SK-N-SH (cell line): ENCODE data around the gene MEGF6. TPM values are rescaled to one million over a fixed set of nuclear protein-coding genes. Genes with fewer than 3 reads are reported as not detected.

Experiments
- CTCF ChIA-PET: fragments of 300-600, 350-600 bp; formaldehyde crosslinking; extraction: SDS; loops from one replicate; lab custom pipeline; 2021; lab: Yijun Ruan, JAX
- POLR2A ChIA-PET: fragments of 350-600 bp; sonication (Branson Sonifier 250); formaldehyde crosslinking; extraction: SDS; loops from one replicate; lab custom pipeline; 2020; ENCODE audit warnings: antibody characterized with exemption, inconsistent platforms; lab: Yijun Ruan, JAX
- DNase-seq: peaks from one replicate; pipeline ENCODE4 v3.0.0; 2012
- H2AFZ ChIP-seq: fragments of 200-600 bp; sonication (generic); 2 replicates; pipeline ENCODE4 v1.8.1; 2016; ENCODE audit warnings: antibody characterized with exemption, mild to moderate bottlenecking, low read depth
- H3F3A ChIP-seq: fragments of 200-600 bp; sonication (generic); replicated peaks from 2 replicates; pipeline ENCODE3; 2016; ENCODE audit warnings: antibody characterized with exemption, mild to moderate bottlenecking; ENCODE audit not compliant: insufficient read depth
- H3K27ac ChIP-seq, 2 experiments: fragments of 200-500 bp in 1 of 2; fragments of 200-600 bp in 1 of 2; sonication (Bioruptor generic) in 1 of 2; sonication (generic), shearing (Covaris generic) in 1 of 2; 2 replicates each; pipeline versions ENCODE4 v1.5.1 to v1.6.1; 2014 to 2016; ENCODE audit warnings: low read depth in 2 of 2, inconsistent platforms in 1 of 2, low read length in 1 of 2, mild to moderate bottlenecking in 1 of 2, mixed read lengths in 1 of 2
- H3K27me3 ChIP-seq: fragments of 200-600 bp; sonication (generic), shearing (Covaris generic); 2 replicates; pipeline ENCODE4 v1.6.1; 2016; ENCODE audit warnings: mixed run types; ENCODE audit not compliant: insufficient read depth
- H3K36me3 ChIP-seq, 2 experiments: fragments of 200-500 bp in 1 of 2; fragments of 200-600 bp in 1 of 2; sonication (Bioruptor generic) in 1 of 2; sonication (generic) in 1 of 2; replicated peaks in 1 of 2; 2 replicates each; pipeline versions ENCODE3 to v1.5.1; 2014 to 2016; ENCODE audit warnings: low read length in 1 of 2, mild to moderate bottlenecking in 1 of 2; ENCODE audit not compliant: insufficient read depth in 2 of 2, control insufficient read depth in 1 of 2
- H3K4me1 ChIP-seq, 2 experiments: fragments of 200-500 bp in 1 of 2; fragments of 200-600 bp in 1 of 2; sonication (Bioruptor generic) in 1 of 2; sonication (generic), shearing (Covaris generic) in 1 of 2; 2 replicates each; pipeline versions ENCODE4 v1.5.1 to v1.6.1; 2014 to 2016; ENCODE audit warnings: low read depth in 1 of 2, low read length in 1 of 2, mixed run types in 1 of 2; ENCODE audit not compliant: insufficient read depth in 2 of 2, control insufficient read depth in 1 of 2
- H3K4me2 ChIP-seq: fragments of 200-600 bp; sonication (generic), shearing (Covaris generic); 2 replicates; pipeline ENCODE4 v1.6.1; 2017; ENCODE audit warnings: mixed run types
- H3K4me3 ChIP-seq, 2 experiments: fragments of 200-500 bp in 1 of 2; fragments of 200-600 bp in 1 of 2; sonication (Bioruptor generic) in 1 of 2; sonication (generic), shearing (Covaris generic) in 1 of 2; 2 replicates each; pipeline versions ENCODE4 v1.5.1 to v1.8.1; 2014 to 2016; ENCODE audit warnings: low read depth in 2 of 2, inconsistent platforms in 1 of 2, low read length in 1 of 2, mild to moderate bottlenecking in 1 of 2, mixed read lengths in 1 of 2, moderate library complexity in 1 of 2
- H3K79me2 ChIP-seq: fragments of 200-600 bp; sonication (generic); 2 replicates; pipeline ENCODE4 v1.8.1; 2017; ENCODE audit warnings: mild to moderate bottlenecking; ENCODE audit not compliant: insufficient read depth
- H3K9ac ChIP-seq: fragments of 200-600 bp; sonication (generic); 2 replicates; pipeline ENCODE4 v1.6.1; 2017; ENCODE audit warnings: mixed run types
- H3K9me2 ChIP-seq: fragments of 200-600 bp; sonication (generic); 2 replicates; pipeline ENCODE4 v1.6.1; 2017; ENCODE audit warnings: mixed run types
- H3K9me3 ChIP-seq: fragments of 200-600 bp; sonication (generic); 2 replicates; pipeline ENCODE4 v1.6.1; 2017; ENCODE audit warnings: mixed run types, mild to moderate bottlenecking, moderate library complexity
- H4K20me1 ChIP-seq: fragments of 200-600 bp; sonication (generic); 2 replicates; pipeline ENCODE4 v1.6.1; 2017; ENCODE audit warnings: mild to moderate bottlenecking, mixed run types; ENCODE audit not compliant: insufficient read depth
- CHD2 ChIP-seq: fragments of 150-350 bp; IDR thresholded peaks from 2 replicates; pipeline ENCODE4 v1.6.1; 2018; ENCODE audit warnings: low read length; ENCODE audit not compliant: partially characterized antibody
- CTCF ChIP-seq: fragments of 200-600 bp; sonication (generic); IDR thresholded peaks from 2 replicates; pipeline ENCODE4 v1.6.1; 2017; ENCODE audit warnings: antibody characterized with exemption, mild to moderate bottlenecking, moderate library complexity
- JUND ChIP-seq: IDR thresholded peaks from 2 replicates; pipeline ENCODE4 v1.4.0; 2012
- MAX ChIP-seq: IDR thresholded peaks from 2 replicates; pipeline ENCODE4 v1.4.0; 2012; ENCODE audit warnings: low read depth
- MEF2A ChIP-seq: IDR thresholded peaks from 2 replicates; pipeline ENCODE4 v1.4.0; 2012; ENCODE audit warnings: low read depth, borderline replicate concordance
- RCOR1 ChIP-seq: fragments of 150-350 bp; IDR thresholded peaks from 2 replicates; pipeline ENCODE4 v1.6.1; 2017; ENCODE audit warnings: antibody characterized with exemption, low read length
- RXRA ChIP-seq: IDR thresholded peaks from 2 replicates; pipeline ENCODE4 v1.4.0; 2012; ENCODE audit warnings: low read depth, mild to moderate bottlenecking, borderline replicate concordance
- SIN3A ChIP-seq: IDR thresholded peaks from 2 replicates; pipeline ENCODE4 v1.6.1; 2012; ENCODE audit warnings: low read depth, mild to moderate bottlenecking, low read length, moderate library complexity, borderline replicate concordance
- SMC3 ChIP-seq: IDR thresholded peaks from 2 replicates; pipeline ENCODE4 v1.6.1; 2012; ENCODE audit warnings: low read depth, low read length, improper control_type of control experiment
- TAF1 ChIP-seq: IDR thresholded peaks from 2 replicates; pipeline ENCODE4 v1.6.1; 2012; ENCODE audit warnings: low read depth, mild to moderate bottlenecking, low read length, moderate library complexity, borderline replicate concordance
- YY1 ChIP-seq: IDR thresholded peaks from 2 replicates; pipeline ENCODE4 v1.4.0; 2012; ENCODE audit warnings: low read depth, mild to moderate bottlenecking
- whole genome bisulfite sequencing: methylation state at CpG from one replicate; pipeline ENCODE4 v1.1.6; 2017; ENCODE audit warnings: low lambda C conversion rate; 5-methylcytosine and 5-hydroxymethylcytosine counted together
- polyA plus RNA-seq, 3 experiments: library from polyadenylated mRNA; depleted of rRNA; stranded (reverse); fragments of >200 nt; gene quantifications; 2 replicates each; pipeline ENCODE4 v1.2.3, GENCODE V29; 2012
- TF ChIP-seq, protein P1 (sequence below): IDR thresholded peaks from 2 replicates; pipeline ENCODE4; 2012
- TF ChIP-seq, protein P2 (sequence below): IDR thresholded peaks from 2 replicates; pipeline ENCODE4 v1.4.0; 2012; ENCODE audit warnings: low read depth, borderline replicate concordance

MEGF6 gene
- polyA plus RNA-seq, 1 of the 3 experiments (the other 2 are of a cell fraction): 7.6 TPM

GRCh38 chr1:3516481-3516869 is 94.8 kb downstream of the MEGF6 start:
- Histone ChIP-seq H3K4me1 (peaks cover 0 to 49% of the 10 kb centered on the region in 2 experiments; a peak in 1 of 4 replicates), H4K20me1 (no peaks in the 10 kb centered on the region), H3K27ac (peak overlapping the region in 1 of 2 experiments; percentile 93; a peak in 2 of 4 replicates), H2AFZ (no peak overlapping the region), H3K4me3 (no peak overlapping the region), H3K27me3 (no peaks in the 10 kb centered on the region)
- TF ChIP-seq YY1 (no peak), CHD2 (no peak), RCOR1 (no peak), TAF1 (no peak), MAX (no peak), SIN3A (no peak), SMC3 (no peak), RXRA (no peak), MEF2A (no peak), JUND (no peak), CTCF (no peak)
- TF ChIP-seq, protein P1, sequence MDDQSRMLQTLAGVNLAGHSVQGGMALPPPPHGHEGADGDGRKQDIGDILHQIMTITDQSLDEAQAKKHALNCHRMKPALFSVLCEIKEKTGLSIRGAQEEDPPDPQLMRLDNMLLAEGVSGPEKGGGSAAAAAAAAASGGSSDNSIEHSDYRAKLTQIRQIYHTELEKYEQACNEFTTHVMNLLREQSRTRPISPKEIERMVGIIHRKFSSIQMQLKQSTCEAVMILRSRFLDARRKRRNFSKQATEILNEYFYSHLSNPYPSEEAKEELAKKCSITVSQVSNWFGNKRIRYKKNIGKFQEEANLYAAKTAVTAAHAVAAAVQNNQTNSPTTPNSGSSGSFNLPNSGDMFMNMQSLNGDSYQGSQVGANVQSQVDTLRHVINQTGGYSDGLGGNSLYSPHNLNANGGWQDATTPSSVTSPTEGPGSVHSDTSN: no peak
- TF ChIP-seq, protein P2, sequence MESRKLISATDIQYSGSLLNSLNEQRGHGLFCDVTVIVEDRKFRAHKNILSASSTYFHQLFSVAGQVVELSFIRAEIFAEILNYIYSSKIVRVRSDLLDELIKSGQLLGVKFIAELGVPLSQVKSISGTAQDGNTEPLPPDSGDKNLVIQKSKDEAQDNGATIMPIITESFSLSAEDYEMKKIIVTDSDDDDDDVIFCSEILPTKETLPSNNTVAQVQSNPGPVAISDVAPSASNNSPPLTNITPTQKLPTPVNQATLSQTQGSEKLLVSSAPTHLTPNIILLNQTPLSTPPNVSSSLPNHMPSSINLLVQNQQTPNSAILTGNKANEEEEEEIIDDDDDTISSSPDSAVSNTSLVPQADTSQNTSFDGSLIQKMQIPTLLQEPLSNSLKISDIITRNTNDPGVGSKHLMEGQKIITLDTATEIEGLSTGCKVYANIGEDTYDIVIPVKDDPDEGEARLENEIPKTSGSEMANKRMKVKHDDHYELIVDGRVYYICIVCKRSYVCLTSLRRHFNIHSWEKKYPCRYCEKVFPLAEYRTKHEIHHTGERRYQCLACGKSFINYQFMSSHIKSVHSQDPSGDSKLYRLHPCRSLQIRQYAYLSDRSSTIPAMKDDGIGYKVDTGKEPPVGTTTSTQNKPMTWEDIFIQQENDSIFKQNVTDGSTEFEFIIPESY: no peak
- TF ChIP-seq, all 33 proteins: peak for 0
- no peaks in the 10 kb centered on the region for H3K36me3 ChIP-seq
- H3K9ac ChIP-seq: no peak overlapping the region
- 70% methylated on average over 2 of the region's 15 CpGs for WGBS
- no peaks in the 10 kb centered on the region for H3K79me2 ChIP-seq
- H3F3A ChIP-seq: no peaks in the 10 kb centered on the region
- H3K9me3 ChIP-seq: no peaks in the 10 kb centered on the region
- DNase-seq: peak; percentile 61
- CTCF ChIA-PET: interaction anchor here (1.2 to 3.4 kb wide), 10 partner anchors 12 to 112 kb away, joined by 3 to 16 read pairs (median 6); no protein-coding TSS in a partner anchor
- H3K9me2 ChIP-seq: no peaks in the 10 kb centered on the region
- POLR2A ChIA-PET: interaction anchor here (1.0 kb wide), 1 partner anchor 10 kb away, joined by 3 read pairs; no protein-coding TSS in a partner anchor
- no peak overlapping the region for H3K4me2 ChIP-seq
